GM12878 (cell line): Measurements from ENCODE around the gene TNK1. TPM values are rescaled to one million over a fixed set of nuclear protein-coding genes. Genes with fewer than 3 reads are reported as not detected.

ENCODE experiments used
- BCLAF1 ChIP-seq: fragments of 450-650 bp; IDR thresholded peaks from 2 replicates; pipeline ENCODE4 v1.6.1; 2017; ENCODE audit warnings: antibody characterized with exemption, mild to moderate bottlenecking, moderate library complexity
- E4F1 ChIP-seq: fragments of 450-650 bp; IDR thresholded peaks from 2 replicates; pipeline ENCODE4 v1.6.1; 2018; ENCODE audit warnings: borderline replicate concordance, mild to moderate bottlenecking; ENCODE audit not compliant: partially characterized antibody
- FOXM1 ChIP-seq: IDR thresholded peaks from 2 replicates; pipeline ENCODE4 v1.6.1; 2012; ENCODE audit warnings: low read depth, mild to moderate bottlenecking, inconsistent platforms, low read length, moderate library complexity
- HDAC6 ChIP-seq: fragments of 200-600 bp; sonication (generic); IDR thresholded peaks from one replicate; pipeline ENCODE4 v1.8.0; 2017; ENCODE audit warnings: antibody characterized with exemption; ENCODE audit not compliant: unreplicated experiment
- SIX5 ChIP-seq: IDR thresholded peaks from 2 replicates; pipeline ENCODE4 v1.6.1; 2011; ENCODE audit warnings: mild to moderate bottlenecking, low read depth, low read length, moderate library complexity; ENCODE audit not compliant: severe bottlenecking
- ZBTB40 ChIP-seq: fragments of 450-650 bp; IDR thresholded peaks from 2 replicates; pipeline ENCODE4 v1.6.1; 2016; ENCODE audit warnings: mild to moderate bottlenecking, moderate library complexity, borderline replicate concordance
- polyA plus RNA-seq, 11 experiments: library from polyadenylated mRNA; depleted of rRNA in 4 of 11; unstranded in 6 of 11; stranded (reverse) in 5 of 11; fragments of >200 nt; fragmentation: Nextera tagmentation in 4 of 11; fragmentation: Illumina TruSeq in 1 of 11; extraction: Ambion mirVana in 4 of 11; extraction: Trizol in 1 of 11; gene quantifications; 1 replicate in 1 of 11; 2 replicates in 10 of 11; pipeline versions ENCODE4 v1.2.1 to v1.2.3, GENCODE V29; 2011 to 2016; ENCODE audit warnings: inconsistent platforms in 2 of 11, missing spikeins in 2 of 11, low read depth in 1 of 11
- total RNA-seq, 4 experiments: library from RNA; depleted of rRNA in 3 of 4; stranded (reverse); fragments of >200 nt in 3 of 4; fragmentation: Illumina TruSeq in 1 of 4; extraction: Trizol in 1 of 4; gene quantifications; 2 replicates each; pipeline versions ENCODE4 v1.2.1 to v1.2.3, GENCODE V29; 2013 to 2021

Gene TNK1
- total and polyA plus RNA-seq, 10 of the 15 experiments (the other 5 are each of a cell fraction or from before 2014, with no cell fraction given), result 0.06 to 2.5 (median 0.70) TPM

- TF ChIP-seq BCLAF1, result no peak
- no peak for TF ChIP-seq FOXM1
- no peak for TF ChIP-seq ZBTB40
- no peak for TF ChIP-seq SIX5
- no peak for TF ChIP-seq E4F1
- no peak for TF ChIP-seq HDAC6
Observed at GRCh38 chr17:7341842-7342241, 39.0 kb upstream of the TNK1 start (continued).
